NB4 (cell line): ENCODE results near the gene CDH15.

Experiments used
- DNase-seq: peaks from one replicate; pipeline ENCODE4 v3.0.0; 2010; ENCODE audit warnings: low read depth
- H3K4me3 ChIP-seq: one replicate; pipeline ENCODE4 v1.5.1; 2011; ENCODE audit warnings: mild to moderate bottlenecking, low read depth, low read length, moderate library complexity
- MYC ChIP-seq: IDR thresholded peaks from 2 replicates; pipeline ENCODE4 v1.6.1; 2011; ENCODE audit warnings: low read depth, low read length
- POLR2A ChIP-seq: IDR thresholded peaks from 2 replicates; pipeline ENCODE4 v1.6.1; 2011; ENCODE audit warnings: mild to moderate bottlenecking; ENCODE audit not compliant: insufficient read length; ENCODE audit errors: extremely low read depth
- TF ChIP-seq, protein P1 (sequence below): IDR thresholded peaks from one replicate; pipeline ENCODE4 v1.5.1; 2012; ENCODE audit warnings: low read depth, low read length
- TF ChIP-seq, protein P2 (sequence below): IDR thresholded peaks from 2 replicates; pipeline ENCODE4 v1.6.1; 2011; ENCODE audit warnings: low read depth, low read length

The CDH15 gene

DNA sequence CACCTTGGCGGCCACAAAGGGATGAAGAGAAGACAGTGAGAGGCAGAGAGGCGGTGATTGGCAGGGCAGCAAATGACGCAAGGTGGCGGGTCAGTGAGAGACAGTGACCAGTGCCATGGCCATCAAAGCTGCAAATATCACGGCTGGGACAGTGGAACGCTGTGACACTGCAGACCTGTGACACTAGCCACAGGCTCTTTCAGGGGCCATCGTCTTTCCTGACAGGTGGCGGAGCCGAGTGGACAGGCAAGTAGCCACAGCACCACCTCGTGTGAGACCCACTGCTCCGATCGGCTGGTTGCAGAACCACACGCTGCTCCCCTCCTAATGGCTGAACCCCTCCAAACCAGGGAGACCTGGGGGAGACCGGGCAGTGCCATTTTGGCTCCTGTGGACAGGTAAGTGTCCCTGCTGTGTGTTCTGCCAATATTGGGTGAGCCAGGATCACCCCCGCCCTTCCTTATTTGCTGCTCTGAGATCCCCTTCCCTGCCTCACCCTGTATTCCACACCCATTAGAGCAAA is 38.0 kb downstream of the CDH15 start:
- DNase-seq = no peak
- TF ChIP-seq POLR2A (no peak), MYC (no peak)
- TF ChIP-seq, protein P1, sequence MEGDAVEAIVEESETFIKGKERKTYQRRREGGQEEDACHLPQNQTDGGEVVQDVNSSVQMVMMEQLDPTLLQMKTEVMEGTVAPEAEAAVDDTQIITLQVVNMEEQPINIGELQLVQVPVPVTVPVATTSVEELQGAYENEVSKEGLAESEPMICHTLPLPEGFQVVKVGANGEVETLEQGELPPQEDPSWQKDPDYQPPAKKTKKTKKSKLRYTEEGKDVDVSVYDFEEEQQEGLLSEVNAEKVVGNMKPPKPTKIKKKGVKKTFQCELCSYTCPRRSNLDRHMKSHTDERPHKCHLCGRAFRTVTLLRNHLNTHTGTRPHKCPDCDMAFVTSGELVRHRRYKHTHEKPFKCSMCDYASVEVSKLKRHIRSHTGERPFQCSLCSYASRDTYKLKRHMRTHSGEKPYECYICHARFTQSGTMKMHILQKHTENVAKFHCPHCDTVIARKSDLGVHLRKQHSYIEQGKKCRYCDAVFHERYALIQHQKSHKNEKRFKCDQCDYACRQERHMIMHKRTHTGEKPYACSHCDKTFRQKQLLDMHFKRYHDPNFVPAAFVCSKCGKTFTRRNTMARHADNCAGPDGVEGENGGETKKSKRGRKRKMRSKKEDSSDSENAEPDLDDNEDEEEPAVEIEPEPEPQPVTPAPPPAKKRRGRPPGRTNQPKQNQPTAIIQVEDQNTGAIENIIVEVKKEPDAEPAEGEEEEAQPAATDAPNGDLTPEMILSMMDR = no peak
- TF ChIP-seq, protein P2, sequence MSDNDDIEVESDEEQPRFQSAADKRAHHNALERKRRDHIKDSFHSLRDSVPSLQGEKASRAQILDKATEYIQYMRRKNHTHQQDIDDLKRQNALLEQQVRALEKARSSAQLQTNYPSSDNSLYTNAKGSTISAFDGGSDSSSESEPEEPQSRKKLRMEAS = no peak
- H3K4me3 ChIP-seq = no peak overlapping the region

DNA sequence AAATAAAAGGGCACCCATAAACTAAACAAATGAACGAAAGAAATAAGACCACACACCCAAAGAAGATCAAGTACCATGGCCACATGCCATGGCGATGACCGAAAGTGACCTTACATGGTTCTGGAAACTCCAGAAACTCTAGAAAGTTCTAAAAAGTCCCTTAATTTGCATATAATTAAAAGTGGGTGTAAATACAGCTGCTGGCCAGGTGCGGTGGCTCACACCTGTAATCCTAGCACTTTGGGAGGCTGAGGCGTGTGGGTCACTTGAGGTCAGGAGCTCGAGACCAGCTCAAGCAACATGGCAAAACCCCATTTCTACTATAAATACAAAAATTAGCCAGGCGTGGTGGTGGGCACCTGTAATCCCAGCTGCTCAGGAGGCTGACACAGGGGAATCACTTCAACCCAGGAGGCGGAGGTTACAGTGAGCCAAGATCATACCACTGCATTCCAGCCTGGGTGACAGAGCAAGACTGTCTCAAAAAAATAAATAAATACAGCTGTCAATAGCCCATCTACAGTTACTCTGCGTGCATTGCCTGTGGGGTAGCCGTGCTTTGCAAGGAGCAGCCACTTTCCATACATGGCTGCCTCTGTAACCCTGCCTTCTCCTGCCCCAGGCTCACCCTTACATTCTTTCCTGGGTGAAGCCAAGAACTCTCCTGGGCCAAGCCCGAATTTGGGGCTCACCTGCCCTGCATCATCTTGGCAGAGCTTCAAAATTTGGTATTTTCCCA is 38.8 kb downstream of the CDH15 start:
- DNase-seq = no peak
- H3K4me3 ChIP-seq = no peak overlapping the region
- TF ChIP-seq MYC (no peak), POLR2A (no peak)
- TF ChIP-seq, protein P2 = no peak
- TF ChIP-seq, protein P1 = no peak

DNA sequence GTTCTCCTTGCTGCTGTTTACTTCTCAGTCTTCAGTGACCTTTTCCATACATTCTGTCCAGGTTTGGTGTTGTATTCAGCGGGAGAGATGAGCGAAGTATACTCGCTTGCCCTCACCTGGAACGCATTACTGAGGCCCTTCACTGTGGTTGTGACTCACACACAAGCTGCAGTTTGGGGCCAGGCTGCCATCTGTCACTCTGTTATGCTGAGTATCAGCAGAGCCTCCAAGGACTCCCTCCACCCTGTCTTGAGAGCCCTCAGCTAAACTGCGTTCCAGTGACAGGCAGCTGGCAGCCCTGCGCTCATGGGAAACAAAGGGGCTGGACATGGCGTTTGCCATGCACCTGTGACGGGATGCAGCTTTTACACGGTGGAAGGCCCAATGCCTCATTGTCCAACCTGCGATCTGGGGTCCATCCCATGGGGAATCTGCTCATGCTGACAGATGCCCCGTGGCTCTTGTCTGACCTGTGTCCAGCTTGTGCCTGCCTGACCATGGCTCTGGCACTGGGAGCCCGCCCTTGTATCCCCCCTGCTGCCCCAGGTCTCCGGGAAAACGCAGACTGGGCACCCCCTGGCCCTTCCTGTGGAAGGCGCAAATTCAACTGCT is 39.5 kb downstream of the CDH15 start:
- no peak overlapping the region for H3K4me3 ChIP-seq
- TF ChIP-seq MYC (no peak), POLR2A (no peak)
- TF ChIP-seq, protein P2 = no peak
- TF ChIP-seq, protein P1 = no peak
- DNase-seq = no peak

DNA sequence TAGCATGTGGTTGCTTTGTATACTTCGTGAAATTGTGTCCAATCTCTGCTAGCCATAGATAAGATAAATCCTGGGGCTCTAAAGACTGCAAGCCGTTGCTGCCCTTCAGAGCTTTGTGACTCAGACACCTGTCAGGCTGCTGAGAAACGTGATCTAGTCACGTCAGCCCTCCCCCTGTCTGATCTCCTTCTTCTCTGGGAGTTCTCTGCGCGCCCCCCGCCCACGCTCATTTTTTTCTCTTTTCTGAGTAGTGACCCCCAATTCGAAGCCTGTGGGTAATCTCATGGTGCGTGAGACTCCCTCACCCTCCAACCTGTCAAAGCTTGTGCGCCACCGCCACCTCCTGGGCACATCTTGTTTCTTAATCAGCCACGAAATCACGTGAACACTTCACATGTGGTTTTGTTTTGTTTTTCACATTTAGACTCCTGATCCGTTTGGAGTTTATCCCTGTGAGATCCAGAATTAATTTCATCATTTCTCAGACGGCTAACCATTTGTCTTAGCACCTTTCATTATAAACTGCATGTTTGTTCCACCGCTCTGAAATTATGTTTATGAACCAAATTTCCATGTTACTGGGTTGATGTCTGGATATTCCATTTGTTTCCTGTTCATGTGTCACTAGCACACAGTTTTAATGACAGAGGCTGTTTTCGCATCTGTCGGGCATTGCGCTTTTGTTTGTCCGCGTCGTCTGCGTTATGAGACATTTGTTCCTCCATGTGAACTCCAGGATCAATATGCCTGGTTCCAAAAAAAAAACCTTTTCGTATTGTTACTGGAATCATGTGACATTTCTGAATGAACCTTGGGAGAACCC is 45.0 kb downstream of the CDH15 start:
- peak; percentile 89 for DNase-seq
- TF ChIP-seq, protein P2 = peak; percentile 97
- TF ChIP-seq POLR2A (no peak), MYC (peak; percentile 68; the same call in 1 of the 2 replicates)
- TF ChIP-seq, protein P1 = peak; percentile 74
- peak overlapping the region; percentile 77 for H3K4me3 ChIP-seq

DNA sequence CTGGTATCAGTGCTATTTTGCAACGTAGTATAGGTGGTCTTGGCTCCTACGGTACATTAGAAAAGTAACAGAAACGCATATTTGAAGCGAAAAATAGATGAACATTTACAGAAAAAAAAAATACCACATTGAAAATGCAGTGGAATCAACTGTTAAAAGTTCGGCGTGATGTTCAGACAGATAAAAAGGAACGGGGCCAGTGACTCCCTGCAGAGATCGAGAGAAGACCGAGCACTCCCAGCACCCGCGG is 45.5 kb downstream of the CDH15 start:
- no peak for DNase-seq
- peak overlapping the region; percentile 77 for H3K4me3 ChIP-seq
- TF ChIP-seq MYC (no peak), POLR2A (no peak)
- TF ChIP-seq, protein P1 = no peak
- TF ChIP-seq, protein P2 = no peak
